GM12878 (cell line): ENCODE data around the gene KCNQ1. TPM values are rescaled to one million over a fixed set of nuclear protein-coding genes. Genes with fewer than 3 reads are reported as not detected.

Source experiments
- DPF2 ChIP-seq: fragments of 450-650 bp; IDR thresholded peaks from 2 replicates; pipeline ENCODE4 v1.6.1; 2017; ENCODE audit warnings: mild to moderate bottlenecking
- IRF3 ChIP-seq: fragments of 450-650 bp; IDR thresholded peaks from 2 replicates; pipeline ENCODE4 v1.6.1; 2014; ENCODE audit warnings: mild to moderate bottlenecking
- IRF5 ChIP-seq: fragments of 450-650 bp; IDR thresholded peaks from 2 replicates; pipeline ENCODE4 v1.6.1; 2017; ENCODE audit warnings: borderline replicate concordance
- MEF2B ChIP-seq: fragments of 450-650 bp; IDR thresholded peaks from 2 replicates; pipeline ENCODE4 v1.6.1; 2018; ENCODE audit warnings: mild to moderate bottlenecking, moderate library complexity; ENCODE audit not compliant: partially characterized antibody, poor library complexity, severe bottlenecking
- NFXL1 ChIP-seq: fragments of 450-650 bp; IDR thresholded peaks from 2 replicates; pipeline ENCODE4 v1.6.1; 2017; ENCODE audit warnings: antibody characterized with exemption, mild to moderate bottlenecking, borderline replicate concordance
- PBX3 ChIP-seq: IDR thresholded peaks from 2 replicates; pipeline ENCODE4 v1.6.1; 2011; ENCODE audit warnings: mild to moderate bottlenecking, low read depth, low read length, moderate library complexity; ENCODE audit not compliant: insufficient replicate concordance
- PKNOX1 ChIP-seq: fragments of 450-650 bp; IDR thresholded peaks from 2 replicates; pipeline ENCODE4 v1.6.1; 2016; ENCODE audit warnings: mild to moderate bottlenecking
- SIN3A ChIP-seq: IDR thresholded peaks from 2 replicates; pipeline ENCODE4 v1.6.1; 2012; ENCODE audit warnings: low read depth, low read length, improper control_type of control experiment
- TCF12 ChIP-seq: IDR thresholded peaks from 2 replicates; pipeline ENCODE4 v1.6.1; 2011; ENCODE audit warnings: low read depth, mild to moderate bottlenecking, low read length
- USF2 ChIP-seq: IDR thresholded peaks from 2 replicates; pipeline ENCODE4 v1.6.1; 2011; ENCODE audit warnings: low read depth, low read length, improper control_type of control experiment, borderline replicate concordance
- YBX1 ChIP-seq: fragments of 450-650 bp; IDR thresholded peaks from 2 replicates; pipeline ENCODE4 v1.6.1; 2016; ENCODE audit warnings: antibody characterized with exemption
- ZNF24 ChIP-seq: fragments of 450-650 bp; IDR thresholded peaks from 2 replicates; pipeline ENCODE4 v1.6.1; 2017; ENCODE audit warnings: antibody characterized with exemption, mild to moderate bottlenecking
- ZNF384 ChIP-seq: IDR thresholded peaks from 2 replicates; pipeline ENCODE4 v1.6.1; 2012; ENCODE audit warnings: low read depth, mild to moderate bottlenecking, low read length, improper control_type of control experiment, borderline replicate concordance
- polyA plus RNA-seq, 11 experiments: library from polyadenylated mRNA; depleted of rRNA in 4 of 11; unstranded in 6 of 11; stranded (reverse) in 5 of 11; fragments of >200 nt; fragmentation: Nextera tagmentation in 4 of 11; fragmentation: Illumina TruSeq in 1 of 11; extraction: Ambion mirVana in 4 of 11; extraction: Trizol in 1 of 11; gene quantifications; 1 replicate in 1 of 11; 2 replicates in 10 of 11; pipeline versions ENCODE4 v1.2.1 to v1.2.3, GENCODE V29; 2011 to 2016; ENCODE audit warnings: inconsistent platforms in 2 of 11, missing spikeins in 2 of 11, low read depth in 1 of 11
- total RNA-seq, 4 experiments: library from RNA; depleted of rRNA in 3 of 4; stranded (reverse); fragments of >200 nt in 3 of 4; fragmentation: Illumina TruSeq in 1 of 4; extraction: Trizol in 1 of 4; gene quantifications; 2 replicates each; pipeline versions ENCODE4 v1.2.1 to v1.2.3, GENCODE V29; 2013 to 2021

Gene KCNQ1
- total and polyA plus RNA-seq, 10 of the 15 experiments (the other 5 are each of a cell fraction or from before 2014, with no cell fraction given), result 0.03 to 0.15 (median 0.12) TPM; not detected in 7

GRCh38 chr11:2830030-2830812, 385.4 kb downstream of the KCNQ1 start (continued):
- TF ChIP-seq USF2 (no peak), PBX3 (no peak), NFXL1 (no peak), MEF2B (no peak), PKNOX1 (no peak), YBX1 (no peak), SIN3A (no peak), IRF5 (no peak), ZNF384 (no peak), DPF2 (no peak), TCF12 (no peak), ZNF24 (no peak), IRF3 (no peak)
